Psoas muscle (tissue), 8 donors: Measurements from ENCODE around the gene SH3RF3. TPM values are rescaled to one million over a fixed set of nuclear protein-coding genes. Genes with fewer than 3 reads are reported as not detected.
A peak's percentile ranks its signal among the peaks of the same experiment; 100 is the strongest.

Experiments
- ATAC-seq, 4 donors: fragments of 200-7000 bp; cut with Tn5 transposase; one replicate each; pipeline ENCODE4 v1.9.1; 2020; ENCODE audit warnings: moderate library complexity in 3 of 4, mild to moderate bottlenecking in 2 of 4
- DNase-seq, 2 donors: peaks; one replicate each; pipeline ENCODE4 v3.0.0-alpha.2; 2020
- H3K27ac ChIP-seq: fragments of 200-600 bp; one replicate; pipeline ENCODE4 v1.8.0; 2022
- H3K27me3 ChIP-seq, 3 donors: fragments of 200-600 bp in 1 of 3; one replicate each; pipeline versions ENCODE4 v1.6.1 to v1.8.0; 2013 to 2022; ENCODE audit warnings: low read length in 2 of 3, mild to moderate bottlenecking in 2 of 3, moderate library complexity in 1 of 3; ENCODE audit not compliant: insufficient read depth in 3 of 3
- H3K36me3 ChIP-seq, 2 donors: fragments of 200-600 bp in 1 of 2; one replicate each; pipeline versions ENCODE4 v1.6.1 to v1.8.0; 2013 to 2022; ENCODE audit warnings: low read depth in 1 of 2, mild to moderate bottlenecking in 1 of 2, moderate library complexity in 1 of 2; ENCODE audit not compliant: insufficient read depth in 1 of 2
- H3K4me1 ChIP-seq: fragments of 200-600 bp; one replicate; pipeline ENCODE4 v1.8.0; 2022
- H3K4me3 ChIP-seq: fragments of 200-600 bp; one replicate; pipeline ENCODE4 v1.8.0; 2022; ENCODE audit warnings: mild to moderate bottlenecking
- H3K9me3 ChIP-seq: fragments of 200-600 bp; one replicate; pipeline ENCODE4 v1.8.0; 2022
- CTCF ChIP-seq: fragments of 200-600 bp; IDR thresholded peaks from one replicate; pipeline ENCODE4 v1.8.0; 2022; ENCODE audit warnings: antibody characterized with exemption
- WGBS, 3 donors: extraction: QIAGEN DNeasy Blood & Tissue Kit; methylation state at CpG; one replicate each; pipeline versions ENCODE4 v1.1.6 to v1.1.7; 2013; 5-methylcytosine and 5-hydroxymethylcytosine counted together
- intact Hi-C, 2 donors: fragments of 100-400 bp; cut with DNase I; formaldehyde crosslinking; loops; one replicate each; pipeline versions ENCODE4 v1.11.0 to v1.14.2; 2022
- polyA plus RNA-seq, 3 donors: library from polyadenylated mRNA; stranded (reverse); fragments of 200-250 nt; gene quantifications; one replicate each; pipeline ENCODE4 v1.2.3, GENCODE V29; 2013
- total RNA-seq, 4 donors: library from RNA; stranded (reverse); fragmentation: NEBNext Ultra II Directional in 2 of 4; extraction: Animal tissue kit (Norgen Biotek cat#: 25700) in 2 of 4; gene quantifications; one replicate each; pipeline versions ENCODE4 v1.2.1 to v1.2.4, GENCODE V29; 2021 to 2023
- donor health status: healthy with polysubstance abuse.
- donor health status: DM: no; HTN: no; CAD: no; lungs with moderate emphysema.
- donor health status: Bipolar disorder and iron deficiency.
- donor health status: healthy.
- donor health status: DM: yes; HTN: yes; CAD: no.
- donor health status: DM: no; HTN: no; CAD: no.
- donor health status: DM: no; HTN: no; CAD: no.
- donor health status: DM: yes; HTN: yes; CAD: no.

The SH3RF3 gene
- total and polyA plus RNA-seq, 7 donors, result 4.6 to 27.0 (median 9.0) TPM

- H3K27ac ChIP-seq, result peak overlapping the region; percentile 81
- ATAC-seq, result peak; percentile 86 to 92 (median 90)
- peak; percentile 48 to 80 for DNase-seq
- H3K36me3 ChIP-seq, result no peaks in the 10 kb centered on the region
- no peaks in the 10 kb centered on the region for H3K27me3 ChIP-seq
- H3K9me3 ChIP-seq, result no peaks in the 10 kb centered on the region
- peak overlapping the region; percentile 40 for H3K4me3 ChIP-seq
- TF ChIP-seq CTCF, result no peak
- intact Hi-C loops, result no loop called here
- WGBS, 3 donors, result 17 to 19% (median 19%) methylated on average over 19 of the region's 19 CpGs
- H3K4me1 ChIP-seq, result peaks cover 55% of the 10 kb centered on the region
These were observed 66.4 kb downstream of the SH3RF3 start for GRCh38 chr2:109195193-109196045.

GRCh38 chr2:109196081-109196875, 67.3 kb downstream of the SH3RF3 start:
- DNase-seq, result peak in 1 of 2 donors; percentile 52
- intact Hi-C loops, result no loop called here
- 63 to 80% (median 64%) methylated on average over 19 of the region's 19 CpGs for WGBS, 3 donors

GRCh38 chr2:109197491-109198418, 68.8 kb downstream of the SH3RF3 start:
- Histone ChIP-seq H3K9me3 (no peaks in the 10 kb centered on the region), H3K4me1 (peaks cover 70% of the 10 kb centered on the region), H3K27me3 (no peaks in the 10 kb centered on the region), H3K4me3 (no peak overlapping the region), H3K36me3 (no peaks in the 10 kb centered on the region), H3K27ac (no peak overlapping the region)
- intact Hi-C loops, result no loop called here
- DNase-seq, result no peak
- TF ChIP-seq CTCF, result no peak
- 73 to 90% (median 77%) methylated on average over 6 of the region's 6 CpGs for WGBS, 3 donors
- no peak for ATAC-seq

More at GRCh38 chr2:109196081-109196875, 67.3 kb downstream of the SH3RF3 start:
- Histone ChIP-seq H3K4me3 (peak overlapping the region; percentile 40), H3K4me1 (peaks cover 64% of the 10 kb centered on the region), H3K27ac (peak overlapping the region; percentile 81), H3K36me3 (no peaks in the 10 kb centered on the region), H3K9me3 (no peaks in the 10 kb centered on the region), H3K27me3 (no peaks in the 10 kb centered on the region)
- no peak for TF ChIP-seq CTCF
- peak; percentile 24 to 45 (median 30) for ATAC-seq

- WGBS, 3 donors, result 88 to 99% (median 92%) methylated on average over 4 of the region's 4 CpGs
- Histone ChIP-seq H3K4me3 (no peak overlapping the region), H3K36me3 (no peaks in the 10 kb centered on the region), H3K4me1 (peaks cover 51% of the 10 kb centered on the region), H3K27ac (no peak overlapping the region), H3K9me3 (no peaks in the 10 kb centered on the region), H3K27me3 (no peaks in the 10 kb centered on the region)
- no peak for ATAC-seq
- intact Hi-C loops, result no loop called here
- DNase-seq, result no peak
- no peak for TF ChIP-seq CTCF
These were observed 70.8 kb downstream of the SH3RF3 start for GRCh38 chr2:109199790-109200189.
